RKO (cell line): ENCODE data around the gene CLPTM1L.
"Not testable (repeated sequence)": the region's sequence is repeated elsewhere in the genome, so short reads cannot be mapped to it uniquely, and the experiment has no call there.

Experiments
- DNase-seq: peaks from one replicate; pipeline ENCODE4 v3.0.0-alpha.2; 2016; ENCODE audit warnings: low spot score

Gene CLPTM1L

DNA sequence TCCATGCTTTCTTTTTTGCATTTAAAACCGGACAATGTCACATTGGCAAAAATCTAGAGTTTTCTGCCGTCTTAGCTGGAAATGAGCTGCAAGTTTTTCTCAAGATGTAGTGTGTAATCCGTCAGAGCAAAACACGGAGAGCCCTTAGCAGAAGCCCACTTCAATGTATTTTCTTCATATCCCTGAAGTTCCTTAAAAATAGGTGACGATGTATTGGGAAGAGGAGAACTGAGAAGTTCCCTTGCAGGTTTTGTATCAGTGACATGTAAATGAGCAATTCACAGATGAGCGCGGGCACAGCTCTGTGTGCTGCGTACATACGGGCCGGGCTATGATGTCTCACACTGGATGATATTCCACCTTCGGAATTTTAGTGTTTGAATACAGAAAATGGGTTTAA, 14.8 kb upstream of the CLPTM1L start:
- no peak for DNase-seq

DNA sequence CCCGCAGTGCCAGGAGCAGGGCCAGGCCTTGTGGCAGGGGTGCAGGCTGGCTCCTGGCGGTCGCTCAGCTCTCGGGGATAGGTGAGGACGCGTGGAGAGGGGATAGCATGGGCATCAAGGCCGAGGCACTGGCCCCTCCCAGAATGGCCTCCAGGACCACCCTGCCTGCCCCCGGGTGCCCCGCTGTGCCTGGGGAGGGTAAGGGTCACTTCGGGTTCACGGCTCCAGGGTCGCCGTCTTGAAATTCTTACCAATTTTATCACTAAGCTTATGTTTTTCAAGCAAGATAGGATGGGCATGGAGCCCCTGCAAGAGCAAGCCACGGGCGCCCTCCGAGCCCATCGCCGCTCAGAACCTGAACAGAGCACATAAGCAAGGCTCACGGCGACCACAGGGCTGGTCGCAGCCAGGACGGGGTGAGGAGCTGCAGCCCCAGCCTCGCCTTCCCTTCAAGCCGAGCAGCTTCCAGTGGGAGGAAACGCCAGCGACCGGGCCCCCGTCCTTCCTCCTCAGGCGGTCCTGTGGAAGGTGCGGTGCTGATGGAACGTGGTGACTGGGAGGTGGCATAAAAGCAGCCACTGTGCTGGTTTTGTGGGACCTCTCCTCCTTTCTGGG, 14.2 kb upstream of the CLPTM1L start:
- no peak for DNase-seq

DNA sequence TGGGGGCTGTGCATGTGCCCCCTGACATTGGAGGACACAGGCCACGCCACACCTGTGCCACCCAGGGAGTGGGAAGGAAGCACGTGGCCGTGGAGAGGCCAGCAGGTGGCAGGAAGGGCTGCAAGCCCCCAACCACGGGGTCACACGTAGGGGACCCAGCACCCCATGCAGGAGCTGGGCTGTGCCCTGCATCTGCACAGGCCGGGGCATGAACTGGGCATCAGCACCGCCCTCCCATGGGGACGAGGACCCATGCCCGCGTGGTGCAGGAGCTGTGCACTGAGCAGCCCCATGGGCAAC, 13.8 kb upstream of the CLPTM1L start:
- DNase-seq, result no peak

- no peak for DNase-seq
Measured at GRCh38 chr5:1357946-1358725, 13.2 kb upstream of the CLPTM1L start.

GRCh38 chr5:1356873-1357787, 12.2 kb upstream of the CLPTM1L start:
- no peak for DNase-seq

DNA sequence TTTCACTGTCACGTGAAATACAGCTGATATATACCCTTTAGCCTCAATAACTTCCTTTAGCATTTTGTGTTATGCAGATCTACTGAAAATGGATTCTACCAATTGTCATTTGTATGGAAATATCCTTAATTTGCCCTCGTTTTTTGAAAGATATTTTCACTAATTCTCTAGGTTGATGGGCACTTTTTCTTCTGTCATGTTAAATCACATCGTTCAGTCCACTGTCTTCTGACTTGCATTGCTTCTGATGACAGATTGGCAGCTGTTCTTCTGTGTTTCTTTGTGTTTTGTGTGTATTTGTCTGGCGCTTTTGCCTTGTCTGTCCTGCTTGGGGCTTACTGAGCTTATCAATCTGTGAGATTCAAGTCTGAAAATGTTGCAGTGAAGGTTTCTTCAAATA, 9.7 kb upstream of the CLPTM1L start:
- no peak for DNase-seq

GRCh38 chr5:1352231-1353219, 7.6 kb upstream of the CLPTM1L start:
- DNase-seq, result no peak

- no peak for DNase-seq
Measured at GRCh38 chr5:1351156-1351555, 6.3 kb upstream of the CLPTM1L start.

- no peak for DNase-seq
Measured at GRCh38 chr5:1349246-1349645, 4.3 kb upstream of the CLPTM1L start.

- no peak for DNase-seq
Measured at GRCh38 chr5:1348986-1349245, 4.0 kb upstream of the CLPTM1L start.

DNA sequence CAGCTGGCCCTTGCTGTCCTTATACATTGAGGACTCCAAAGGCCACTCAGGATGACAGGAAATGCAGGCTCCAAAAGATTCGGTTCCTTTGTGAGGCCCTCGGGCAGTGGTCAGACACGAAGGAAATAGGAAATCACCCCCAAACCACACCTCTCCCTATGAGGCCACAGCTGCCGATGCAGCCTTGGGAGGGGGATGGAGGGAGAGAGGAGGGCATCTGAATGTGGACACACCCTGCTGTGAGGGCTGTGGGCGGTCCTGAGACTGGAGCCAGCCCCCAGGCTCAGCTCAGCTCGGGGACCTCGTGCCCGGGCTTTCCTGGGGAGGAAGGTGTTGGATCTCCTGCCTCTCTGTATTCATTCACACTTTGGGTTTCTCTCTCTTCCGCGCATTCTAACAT, 2.7 kb upstream of the CLPTM1L start:
- DNase-seq, result no peak

DNA sequence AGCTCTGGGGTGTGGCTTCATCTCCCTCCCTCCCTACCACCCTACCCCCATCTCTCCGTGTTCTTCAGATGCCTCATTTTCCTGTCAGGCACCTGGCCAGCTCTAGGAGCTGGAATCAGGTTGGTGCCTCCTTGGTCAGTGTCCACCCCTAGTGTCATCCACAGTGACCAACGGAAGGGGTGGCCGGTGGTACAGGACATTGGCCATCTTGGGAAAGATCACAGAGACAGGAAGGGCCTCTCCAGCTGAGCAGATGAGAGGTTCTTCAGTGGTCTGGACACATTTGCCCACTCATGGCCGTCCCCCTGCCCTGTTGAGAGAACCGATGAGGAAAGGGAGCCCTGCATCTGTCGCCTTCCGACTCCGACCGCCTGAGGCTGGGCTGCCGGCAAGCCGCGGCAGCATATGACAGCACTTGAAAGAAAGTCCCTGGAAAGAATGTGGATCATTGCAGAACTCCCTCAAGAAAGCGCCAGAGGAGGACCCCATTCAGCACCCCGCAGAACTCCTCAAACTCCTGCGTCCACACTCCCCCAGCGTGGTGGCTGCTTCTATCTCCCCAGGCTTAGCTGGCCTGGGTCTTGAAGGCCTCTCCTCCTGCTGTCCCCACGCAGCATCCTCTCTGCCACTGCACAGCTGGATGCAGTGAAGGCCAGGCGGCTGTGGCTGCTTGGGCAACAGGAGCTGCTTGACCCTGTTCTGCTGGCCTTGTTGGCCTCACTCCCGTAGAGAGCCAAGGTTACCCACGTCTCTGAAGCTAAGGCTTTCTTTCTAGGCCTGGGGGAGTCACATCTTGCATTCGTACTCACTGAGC, 1.9 kb upstream of the CLPTM1L start:
- no peak for DNase-seq

DNA sequence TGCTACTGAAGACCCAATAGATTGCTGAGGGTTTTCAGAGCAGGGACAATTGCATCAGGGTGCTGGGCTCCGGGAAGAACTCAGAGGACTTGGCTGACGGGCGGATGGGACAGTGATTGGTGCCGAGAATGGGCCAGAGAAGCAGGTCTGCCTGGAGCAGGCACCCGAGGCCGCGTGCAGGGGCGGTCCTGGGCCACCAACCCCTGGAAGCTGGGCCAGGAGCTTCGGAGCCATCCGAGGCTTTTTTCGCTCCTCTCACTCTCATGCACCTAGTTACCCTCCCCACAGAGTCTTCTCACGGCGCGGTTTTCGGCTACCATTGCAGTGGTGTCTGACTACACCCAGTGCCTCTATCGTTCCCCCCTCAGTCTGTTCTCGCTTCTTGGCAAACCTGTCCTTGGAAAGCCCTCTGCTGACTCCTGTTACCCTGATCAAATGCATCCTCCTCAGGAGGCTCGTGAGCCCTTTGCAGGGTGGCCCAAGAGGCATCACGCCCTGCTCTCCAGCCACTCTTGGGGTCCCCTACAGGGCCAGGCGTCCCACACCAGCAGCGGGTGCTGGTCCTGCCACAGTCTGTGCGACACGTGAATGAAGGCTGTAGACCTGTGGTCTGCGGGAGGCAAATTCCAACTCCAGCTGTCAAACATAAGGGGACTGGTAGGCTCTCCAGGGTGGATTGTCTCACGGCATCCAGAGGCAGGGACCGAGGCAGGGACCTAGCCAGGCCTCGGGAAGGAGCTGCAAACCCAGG, 1.2 kb upstream of the CLPTM1L start:
- no peak for DNase-seq

GRCh38 chr5:1343931-1344901, 683 bp downstream of the CLPTM1L start:
- DNase-seq, result peak; percentile 35

- no peak for DNase-seq
Measured at GRCh38 chr5:1343315-1343751, 1.6 kb downstream of the CLPTM1L start.

GRCh38 chr5:1342711-1343110, 2.2 kb downstream of the CLPTM1L start:
- DNase-seq, result not testable (repeated sequence)

DNA sequence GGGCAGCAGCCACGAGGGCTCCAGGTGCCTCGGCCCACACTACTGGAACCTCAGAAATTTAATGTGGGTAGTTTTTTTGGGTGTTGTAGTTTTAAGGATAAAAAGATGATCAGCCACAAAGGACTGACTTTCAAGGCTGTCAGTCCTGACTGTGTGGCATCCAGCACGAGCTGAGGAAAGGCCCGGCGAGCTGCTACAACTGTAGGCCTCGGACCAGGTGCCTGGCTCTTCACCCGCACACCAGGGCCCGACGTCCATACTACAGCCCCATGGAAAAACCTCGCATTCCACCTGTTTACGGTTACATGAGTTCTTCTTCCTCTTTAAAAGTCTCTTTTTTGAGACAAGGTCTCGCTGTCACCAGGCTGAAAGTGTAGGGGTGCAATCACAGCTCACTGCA, 2.6 kb downstream of the CLPTM1L start:
- no peak for DNase-seq

- no peak for DNase-seq
Measured at GRCh38 chr5:1341863-1342262, 3.0 kb downstream of the CLPTM1L start.

DNA sequence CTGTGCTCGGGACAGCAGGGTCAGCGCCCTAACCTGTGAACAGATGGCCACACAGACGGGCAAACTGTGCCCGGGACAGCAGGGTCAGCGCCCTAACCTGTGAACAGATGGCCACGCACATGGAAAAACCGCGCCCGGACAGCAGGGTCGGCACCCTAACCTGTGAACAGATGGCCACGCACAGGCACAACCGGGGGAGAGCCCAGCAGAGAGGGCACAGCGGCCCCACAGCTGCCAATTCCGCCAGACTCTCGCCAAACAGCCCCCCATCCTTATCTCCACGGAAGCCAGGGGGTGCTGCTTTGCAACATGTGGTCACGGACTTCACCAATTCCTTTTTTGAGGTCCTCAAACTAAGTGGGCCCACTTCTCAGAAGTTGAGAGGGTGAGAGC, 5.1 kb downstream of the CLPTM1L start:
- DNase-seq, result not testable (repeated sequence)
